Stimulated activated CD4-positive, alpha-beta T cell treated with anti-CD3 and anti-CD28 coated beads, Interleukin-4, amount 100 ng/mL, for 48 hours (primary cell): ENCODE measurements around the gene RNF214.

Experiments used
- DNase-seq, 2 donors: peaks; one replicate each; pipeline ENCODE4 v3.0.0-alpha.2; 2020; ENCODE audit warnings: low read depth in 2 of 2

Gene RNF214

GRCh38 chr11:117282956-117283355 lies 50.5 kb downstream of the RNF214 start:
- no peak for DNase-seq

GRCh38 chr11:117284053-117284452 lies 51.6 kb downstream of the RNF214 start:
- no peak for DNase-seq

DNA sequence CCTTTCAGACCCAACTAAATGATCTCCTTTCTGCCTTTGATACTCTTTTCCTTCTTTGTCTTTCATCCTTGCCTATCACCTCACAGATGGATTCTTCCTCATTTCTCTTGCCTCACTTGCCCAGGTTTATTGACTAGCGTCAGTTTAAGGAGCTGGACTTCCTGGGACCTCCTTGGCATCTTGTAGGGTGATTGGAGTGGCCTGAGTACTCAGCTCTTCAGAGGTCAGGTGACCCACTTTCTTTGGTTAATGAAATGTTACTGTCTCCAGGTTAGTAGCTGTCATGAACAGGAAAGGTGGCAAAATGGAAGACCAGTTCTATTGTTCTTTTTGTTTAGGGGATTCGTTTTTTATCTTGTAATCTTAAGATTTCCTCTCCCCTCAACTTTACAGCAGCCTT lies 54.1 kb downstream of the RNF214 start:
- DNase-seq: no peak

DNA sequence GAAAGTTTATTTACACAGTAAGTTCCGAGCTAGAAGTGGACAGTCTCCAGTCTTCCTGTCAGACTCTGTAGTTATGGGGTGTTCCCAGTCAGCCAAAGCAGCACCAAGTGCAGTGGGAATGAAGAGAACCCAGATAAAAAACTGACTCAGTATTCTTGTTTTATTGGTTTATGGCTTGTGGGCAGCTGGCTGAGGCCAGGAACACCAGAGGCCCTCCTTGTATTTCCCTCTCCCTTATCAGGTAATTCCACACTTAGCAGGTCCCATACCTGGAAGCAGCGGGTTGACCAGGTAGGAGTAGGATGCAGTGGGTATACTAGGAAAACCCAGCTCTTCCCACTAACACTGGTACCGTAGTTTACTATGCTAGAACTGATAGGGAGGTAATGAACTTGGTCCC lies 55.2 kb downstream of the RNF214 start:
- DNase-seq: no peak

DNA sequence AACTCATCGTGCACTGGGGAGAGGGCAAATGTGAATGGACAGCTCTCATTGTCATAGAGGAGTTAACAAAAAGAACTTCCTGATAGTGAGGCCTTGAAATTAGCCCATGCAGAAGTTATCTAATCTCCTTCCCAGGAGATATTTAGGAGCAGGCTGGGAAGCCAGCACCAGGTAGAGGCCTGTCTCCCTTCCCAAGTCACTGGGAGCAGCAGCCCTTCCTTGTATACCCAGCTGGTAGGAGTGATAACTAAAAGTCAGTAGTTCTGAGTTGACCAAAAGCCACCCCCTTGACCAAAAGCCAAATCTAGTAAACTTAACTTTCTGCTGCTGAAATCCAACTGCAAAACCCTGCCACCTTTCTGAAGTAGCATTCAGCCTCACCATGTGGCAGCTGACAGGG lies 57.3 kb downstream of the RNF214 start:
- DNase-seq: no peak

DNA sequence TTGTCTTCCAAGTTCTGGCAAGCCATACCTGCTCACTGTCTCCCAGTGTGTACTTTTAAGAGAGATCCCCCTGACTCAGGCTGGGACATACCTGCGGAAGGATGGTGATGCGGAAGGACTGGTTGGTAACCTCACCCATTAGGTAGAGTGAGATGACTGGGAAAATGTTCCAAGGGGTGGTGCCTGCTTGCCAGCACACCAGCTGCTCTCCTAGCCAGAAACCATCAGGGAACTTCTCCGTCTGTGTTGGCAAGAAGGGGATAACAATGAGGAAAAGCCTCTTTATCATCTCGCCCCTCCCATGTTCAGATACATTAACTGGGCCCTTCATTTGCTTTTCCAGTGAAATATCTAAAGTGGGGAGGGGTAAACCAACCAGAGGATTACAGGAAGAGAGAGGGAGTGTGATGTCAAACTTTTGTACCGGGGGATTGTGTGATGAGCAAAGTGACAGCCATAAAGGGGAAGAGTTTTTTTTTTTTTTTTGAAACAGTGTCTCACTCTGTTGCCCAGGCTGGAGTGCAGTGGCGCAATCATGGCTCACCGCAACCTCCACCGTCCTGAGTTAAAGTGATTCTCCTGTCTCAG lies 58.4 kb downstream of the RNF214 start, which contains the start of gene BACE1-AS:
Gene BACE1-AS, plus strand, starts transcription at position 538 of the 588 bp plus-strand sequence.
- no peak for DNase-seq

DNA sequence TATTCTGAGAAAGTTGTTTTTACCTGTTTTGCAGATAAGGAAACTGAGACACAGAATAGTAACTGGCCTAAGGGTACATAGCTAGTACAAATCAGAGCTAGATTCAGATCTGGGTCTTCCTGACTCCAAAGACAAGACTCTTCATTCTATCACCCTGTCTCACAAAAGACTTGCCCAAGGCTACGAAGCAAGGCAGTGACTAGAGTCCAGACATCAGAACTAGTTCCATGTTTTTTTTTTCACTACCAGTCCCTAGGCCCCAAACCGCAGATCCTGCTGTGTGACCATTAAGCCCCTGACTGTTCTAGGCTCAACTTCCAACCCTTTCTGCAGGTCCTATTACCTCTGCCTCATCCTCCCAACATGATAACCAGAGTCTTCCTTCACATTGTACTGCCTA lies 60.1 kb downstream of the RNF214 start:
- DNase-seq: no peak

DNA sequence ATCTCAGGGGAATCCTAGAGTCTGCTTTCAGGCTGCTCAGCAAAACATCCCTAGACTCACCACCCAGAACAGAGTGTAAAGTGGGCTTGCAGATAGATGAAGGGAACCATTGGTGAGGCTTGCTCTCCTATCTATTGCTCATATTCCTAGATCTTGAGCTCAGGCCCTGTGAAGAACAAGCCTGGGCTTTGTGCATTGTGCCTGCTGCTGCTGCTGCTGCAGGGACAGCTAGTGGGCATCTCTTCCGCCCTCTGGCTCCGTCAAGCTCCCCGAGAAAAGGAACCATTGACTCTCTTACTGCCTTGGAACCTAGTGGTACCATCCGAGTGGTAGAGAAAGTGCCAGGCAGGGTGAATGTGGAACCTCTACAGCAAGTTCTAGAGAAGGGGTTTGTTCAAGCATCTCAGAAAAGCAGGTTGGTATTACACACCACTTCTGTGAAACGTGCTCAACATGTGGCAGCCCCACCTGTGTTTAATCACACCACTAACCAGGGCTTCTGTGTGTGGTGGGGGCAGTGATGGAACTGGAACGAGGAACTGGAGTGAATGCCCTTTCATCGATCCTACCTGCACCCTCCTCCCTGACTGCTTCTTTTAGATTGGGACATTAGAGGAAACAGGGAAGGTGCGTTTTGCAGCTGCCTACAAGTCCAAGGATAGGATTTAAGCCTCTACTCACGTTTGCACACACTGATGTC lies 63.1 kb downstream of the RNF214 start:
- no peak for DNase-seq

- DNase-seq: no peak
These were observed 64.4 kb downstream of the RNF214 start for GRCh38 chr11:117296881-117297280.

DNA sequence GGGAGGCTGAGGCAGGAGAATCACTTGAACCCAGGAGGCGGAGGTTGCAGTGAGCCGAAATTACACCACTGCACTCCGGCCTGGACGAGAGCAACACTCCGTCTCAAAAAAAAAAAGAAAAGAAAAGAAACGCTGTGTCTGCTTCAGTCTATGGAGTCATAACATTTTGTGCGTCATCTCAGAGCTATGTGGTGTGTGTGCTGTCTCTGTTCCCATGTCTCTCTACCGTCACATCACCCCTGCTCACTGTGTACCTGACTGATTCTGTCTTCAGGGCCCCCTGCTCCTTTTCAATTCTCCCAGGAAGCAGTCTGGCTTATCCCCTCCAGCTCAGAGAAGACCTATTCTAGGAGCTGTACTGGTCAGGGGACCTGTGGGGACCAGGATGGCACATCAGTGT lies 65.7 kb downstream of the RNF214 start:
- no peak for DNase-seq

DNA sequence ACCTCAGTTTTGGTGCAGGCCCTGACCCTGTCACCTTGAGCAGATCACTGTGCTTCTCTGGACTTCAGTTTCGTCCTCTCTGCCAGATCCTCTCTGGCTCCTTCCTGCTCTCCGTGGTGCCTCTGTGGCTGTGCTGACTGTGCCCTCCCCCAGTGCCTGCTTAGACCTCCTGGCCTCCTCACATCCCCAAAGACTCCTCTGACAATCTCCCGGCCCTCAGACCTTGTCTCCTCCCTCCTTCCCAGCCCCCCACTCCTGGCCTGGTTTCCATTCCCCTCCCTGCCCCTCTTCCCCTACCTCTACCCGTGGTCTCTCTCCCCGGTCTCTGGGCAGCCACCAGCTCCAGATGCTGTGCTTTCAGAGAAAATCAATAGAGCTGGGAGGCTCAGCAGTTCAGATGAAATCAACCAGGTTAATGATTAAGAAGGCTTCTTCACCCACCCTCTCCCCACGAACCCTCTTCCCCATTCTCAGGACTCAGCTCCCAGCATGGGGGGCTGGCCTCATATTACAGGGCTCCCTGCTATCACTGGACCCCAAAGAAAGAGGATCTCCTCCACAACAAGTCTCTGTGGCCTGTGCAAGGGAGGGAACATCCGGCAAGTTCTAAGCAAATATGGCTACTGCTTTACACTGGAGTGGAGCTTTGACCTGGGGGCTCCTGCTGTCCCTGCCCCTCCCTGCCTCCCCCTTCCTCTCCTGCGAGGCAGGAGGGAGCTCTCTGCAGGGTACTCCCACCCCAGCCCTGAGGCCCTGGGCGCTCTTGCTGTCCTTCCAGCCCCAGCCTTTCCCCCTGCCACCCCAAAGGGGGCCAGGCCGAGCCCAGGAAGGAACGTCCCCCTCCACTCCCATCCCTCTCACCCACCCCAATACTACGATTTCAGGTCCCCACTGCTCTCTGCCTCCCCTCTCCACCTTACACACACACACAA lies 67.1 kb downstream of the RNF214 start:
- DNase-seq: no peak

GRCh38 chr11:117300283-117300663 lies 67.8 kb downstream of the RNF214 start:
- no peak for DNase-seq

- DNase-seq: no peak
These were observed 68.3 kb downstream of the RNF214 start for GRCh38 chr11:117300773-117301172.

GRCh38 chr11:117302228-117302627 lies 69.8 kb downstream of the RNF214 start:
- DNase-seq: no peak

- DNase-seq: no peak
These were observed 70.6 kb downstream of the RNF214 start for GRCh38 chr11:117303101-117303500.

GRCh38 chr11:117303646-117304315 lies 71.3 kb downstream of the RNF214 start:
- no peak for DNase-seq

GRCh38 chr11:117305145-117305544 lies 72.7 kb downstream of the RNF214 start:
- no peak for DNase-seq

GRCh38 chr11:117309310-117309709 lies 76.8 kb downstream of the RNF214 start:
- no peak for DNase-seq

DNA sequence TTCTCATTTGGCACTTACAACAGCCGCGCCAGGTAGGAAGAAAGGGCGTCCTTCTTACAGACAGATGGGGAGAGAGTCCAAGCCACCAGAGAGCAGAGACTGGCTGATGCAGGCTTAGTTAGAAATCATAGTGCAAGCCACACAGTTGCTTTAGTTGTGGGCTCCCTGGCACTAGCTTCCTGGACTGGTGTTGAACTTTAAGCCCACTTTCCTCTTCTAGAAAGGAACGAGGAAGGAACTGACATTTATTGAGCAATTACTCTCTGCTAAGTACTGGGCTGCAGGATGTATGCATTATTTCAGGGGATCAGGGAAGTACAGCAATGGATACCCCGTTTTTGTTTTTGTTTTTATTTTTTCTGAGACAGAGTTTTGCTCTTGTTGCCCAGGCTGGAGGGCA lies 80.6 kb downstream of the RNF214 start:
- DNase-seq: no peak

- DNase-seq: no peak
These were observed 81.6 kb downstream of the RNF214 start for GRCh38 chr11:117313828-117314768.

DNA sequence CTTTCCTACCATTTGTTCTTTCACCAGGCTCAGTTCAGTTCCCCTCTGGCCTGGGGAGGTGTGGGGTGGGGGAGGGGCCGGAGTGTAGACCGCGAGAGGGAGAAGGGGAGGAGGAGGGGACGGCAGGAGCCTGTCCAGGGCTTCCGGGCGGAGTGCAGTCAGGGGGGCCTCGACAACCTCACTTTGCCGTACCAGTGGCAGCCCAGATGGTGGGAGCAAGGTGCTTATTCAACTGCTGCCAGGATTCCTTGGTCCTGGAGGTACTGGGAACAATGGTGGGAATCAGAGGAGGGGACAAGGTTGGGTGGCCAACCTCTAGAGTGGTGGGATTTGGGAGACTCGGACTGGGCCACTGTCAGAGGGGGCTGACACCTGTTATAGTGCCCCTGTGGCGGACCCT lies 82.4 kb downstream of the RNF214 start:
- DNase-seq: no peak
